ENCODE measurements around the gene CCDC68. TPM values are rescaled to one million over a fixed set of nuclear protein-coding genes. Genes with fewer than 3 reads are reported as not detected.
"Not testable (repeated sequence)": the region's sequence is repeated elsewhere in the genome, so short reads cannot be mapped to it uniquely, and the experiment has no call there.

Gene CCDC68
- polyA plus RNA-seq, 5 donors, result 62.2 to 136 (median 111) TPM

DNA sequence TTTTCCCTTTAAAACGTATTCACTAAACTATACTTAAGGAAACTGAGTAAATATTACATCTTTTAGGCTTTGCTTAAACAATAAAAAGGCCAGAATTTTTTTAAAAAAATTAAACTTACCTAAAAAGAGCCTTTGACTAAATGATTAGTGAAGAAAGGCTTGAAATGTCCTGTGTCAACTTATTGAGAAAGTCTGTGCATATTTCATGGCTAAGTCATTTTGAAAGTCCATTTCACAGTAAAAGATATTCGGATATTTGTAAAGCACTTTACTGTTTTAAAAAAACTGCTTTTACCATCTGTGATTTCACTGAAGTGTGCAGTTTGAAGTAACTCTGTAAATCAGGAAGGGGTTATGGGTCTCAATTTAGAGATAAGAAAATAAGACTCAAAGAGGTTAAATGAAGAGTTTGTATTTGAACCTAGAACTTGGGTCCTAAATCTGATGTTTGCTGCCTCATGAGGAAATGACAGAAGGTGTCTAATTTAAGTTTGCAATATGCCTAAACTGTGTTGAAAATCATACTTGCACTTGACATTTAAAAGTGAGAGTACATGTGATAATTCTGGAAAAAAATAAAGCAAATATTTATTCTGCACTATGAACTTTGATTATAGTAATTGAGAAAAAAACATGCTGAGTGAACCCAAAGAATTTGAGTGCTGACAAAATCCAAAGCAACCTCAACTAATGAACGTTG is 80.5 kb downstream of the CCDC68 start:
- DNase-seq, result no peak

DNA sequence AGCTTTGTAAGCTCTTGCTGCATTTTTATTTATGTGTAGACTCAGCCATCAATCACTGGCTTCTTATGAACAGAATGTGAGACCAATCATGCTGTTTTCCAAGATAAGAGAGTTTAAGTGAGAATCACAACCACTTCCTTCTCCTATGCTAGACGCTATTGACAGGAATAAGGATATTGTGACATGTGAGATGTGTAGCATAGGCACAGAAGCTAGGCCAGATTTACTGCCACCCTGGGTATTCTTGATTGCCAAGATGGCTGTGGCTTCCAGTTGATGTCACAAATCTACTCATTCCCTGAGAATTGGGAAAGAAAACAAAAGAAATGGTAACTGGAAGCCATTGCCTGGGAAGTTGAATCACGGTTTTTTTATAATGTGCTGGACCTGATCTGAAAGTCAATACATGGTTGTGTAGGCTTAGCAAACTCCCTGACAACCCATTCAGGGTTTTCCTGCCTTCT is 81.1 kb downstream of the CCDC68 start:
- no peak for DNase-seq

DNA sequence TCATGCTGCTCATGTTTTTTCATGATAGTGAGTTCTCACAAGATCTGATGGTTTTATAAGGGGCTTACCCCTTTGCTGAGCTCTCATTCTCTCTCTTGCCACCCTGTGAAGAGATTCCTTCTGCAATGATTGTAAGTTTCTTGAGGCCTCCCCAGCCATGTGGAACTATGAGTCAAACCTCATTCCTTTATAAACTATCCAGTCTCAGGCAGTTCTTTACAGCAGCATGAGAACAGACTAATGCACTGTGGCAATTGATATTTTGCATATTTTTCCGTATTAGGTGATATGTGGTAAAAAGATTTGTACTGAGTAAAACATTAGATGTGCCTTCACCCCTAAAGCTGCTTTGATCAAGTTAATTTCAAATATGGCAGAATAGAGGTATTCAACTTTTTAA is 82.2 kb downstream of the CCDC68 start:
- no peak for DNase-seq

DNA sequence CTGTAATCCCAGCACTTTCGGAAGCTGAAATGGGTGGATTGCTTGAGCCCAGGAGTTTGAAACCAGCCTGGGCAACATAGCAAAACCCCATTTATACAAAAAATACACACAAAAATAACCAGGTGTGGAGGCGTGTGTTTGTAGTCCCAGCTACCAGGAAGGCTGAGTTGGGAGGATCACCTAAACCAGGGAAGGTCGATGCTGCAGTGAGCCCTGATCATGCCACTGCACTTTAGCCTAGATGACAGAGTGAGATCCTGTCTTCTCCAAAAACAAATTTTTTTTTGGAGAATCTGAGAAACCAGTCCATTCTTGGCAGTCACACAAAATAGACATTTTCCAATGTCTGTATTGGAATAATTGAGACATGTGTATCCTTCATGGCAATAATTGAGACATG is 84.2 kb downstream of the CCDC68 start:
- DNase-seq, result no peak

DNA sequence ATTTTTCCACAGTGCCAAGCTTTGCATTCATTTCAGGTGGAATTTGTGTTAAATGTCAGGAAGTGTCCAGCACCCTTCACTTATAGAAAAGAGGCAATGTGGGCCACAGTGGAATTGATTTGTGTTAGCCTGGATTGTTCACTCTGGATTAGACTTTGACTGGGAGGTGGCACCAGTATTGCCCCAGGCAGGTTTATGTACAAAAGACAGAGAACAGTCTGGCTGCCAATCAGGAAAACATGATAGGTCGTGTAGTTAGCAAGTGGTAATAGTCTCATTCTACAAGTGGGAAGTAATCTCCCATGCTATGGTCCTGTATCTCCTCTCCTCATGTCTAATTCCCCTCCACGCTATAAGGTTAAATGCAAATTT is 85.4 kb downstream of the CCDC68 start:
- DNase-seq, result no peak

DNA sequence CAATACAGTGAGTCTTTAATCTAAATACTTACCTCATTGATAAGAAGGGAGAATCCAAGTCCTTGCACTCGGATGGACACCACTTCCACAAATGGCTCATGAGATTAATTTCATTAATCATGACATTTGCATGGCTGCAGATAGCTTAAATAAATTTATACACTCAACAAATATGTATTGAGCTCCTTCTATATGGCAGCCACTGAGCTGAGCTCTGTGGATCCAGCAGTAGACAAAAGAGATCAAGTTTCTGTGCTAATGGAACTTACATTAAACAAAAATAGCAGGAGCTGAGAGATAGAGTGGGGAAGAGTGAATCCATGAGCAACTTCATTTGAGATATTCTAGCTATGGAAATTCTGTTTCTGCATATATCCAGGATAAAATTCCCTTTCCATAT is 86.6 kb downstream of the CCDC68 start:
- DNase-seq, result no peak

DNA sequence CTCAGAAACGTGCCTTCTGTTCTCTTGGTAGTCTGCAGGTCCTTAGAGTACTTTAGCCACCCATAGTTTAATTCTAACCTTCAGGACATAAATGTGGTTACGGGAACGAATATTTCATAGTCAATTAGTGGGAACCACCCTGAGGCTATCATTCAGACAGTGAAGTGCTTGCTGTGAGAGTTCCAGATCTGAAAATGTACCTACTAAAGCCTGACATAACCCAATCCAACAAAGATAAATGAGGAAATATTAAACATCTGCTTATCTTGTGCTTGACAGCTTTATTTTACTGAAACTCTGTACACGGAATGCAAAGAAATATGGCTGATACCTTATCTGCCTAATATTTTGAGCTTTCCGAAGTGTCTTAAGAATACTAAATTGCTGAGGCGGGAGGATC is 88.0 kb downstream of the CCDC68 start:
- DNase-seq, result no peak

DNA sequence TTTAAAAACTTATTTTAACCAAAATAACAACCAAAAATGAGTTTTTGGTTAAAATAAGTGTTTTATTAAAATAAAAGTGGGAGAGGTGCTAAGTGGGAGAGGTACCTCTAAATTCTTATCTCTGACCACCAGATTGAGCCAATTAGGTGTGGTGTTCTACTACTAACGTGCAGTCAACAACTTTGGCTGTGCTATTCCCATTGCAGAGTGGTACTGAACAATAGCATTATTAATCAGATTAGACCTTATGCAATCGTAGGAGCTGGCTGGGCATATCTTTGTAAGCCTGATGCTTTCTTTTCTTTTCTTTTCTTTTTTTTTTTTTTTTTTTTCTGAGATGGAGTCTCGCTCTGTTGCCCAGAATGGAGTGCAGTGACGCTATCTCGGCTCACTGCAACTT is 92.1 kb downstream of the CCDC68 start:
- no peak for DNase-seq

DNA sequence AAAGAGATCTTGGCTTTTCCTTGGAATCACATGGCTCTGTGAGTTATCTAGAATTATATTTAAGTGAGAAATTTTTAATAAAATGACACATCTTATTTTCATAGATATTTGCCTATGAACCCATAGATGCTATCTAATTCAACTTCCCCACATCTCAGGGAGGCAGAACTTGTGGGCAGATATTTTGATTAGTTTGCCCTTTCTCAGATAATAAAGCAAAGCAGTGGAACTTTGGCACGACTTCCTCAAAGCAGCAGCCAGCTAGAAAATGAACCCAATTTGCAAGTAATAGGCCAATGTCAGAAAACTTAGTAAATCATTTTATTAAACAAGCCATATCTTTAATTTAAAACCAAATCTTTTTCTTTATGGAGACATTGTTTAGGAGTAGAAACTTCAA is 98.3 kb downstream of the CCDC68 start:
- DNase-seq, result no peak

DNA sequence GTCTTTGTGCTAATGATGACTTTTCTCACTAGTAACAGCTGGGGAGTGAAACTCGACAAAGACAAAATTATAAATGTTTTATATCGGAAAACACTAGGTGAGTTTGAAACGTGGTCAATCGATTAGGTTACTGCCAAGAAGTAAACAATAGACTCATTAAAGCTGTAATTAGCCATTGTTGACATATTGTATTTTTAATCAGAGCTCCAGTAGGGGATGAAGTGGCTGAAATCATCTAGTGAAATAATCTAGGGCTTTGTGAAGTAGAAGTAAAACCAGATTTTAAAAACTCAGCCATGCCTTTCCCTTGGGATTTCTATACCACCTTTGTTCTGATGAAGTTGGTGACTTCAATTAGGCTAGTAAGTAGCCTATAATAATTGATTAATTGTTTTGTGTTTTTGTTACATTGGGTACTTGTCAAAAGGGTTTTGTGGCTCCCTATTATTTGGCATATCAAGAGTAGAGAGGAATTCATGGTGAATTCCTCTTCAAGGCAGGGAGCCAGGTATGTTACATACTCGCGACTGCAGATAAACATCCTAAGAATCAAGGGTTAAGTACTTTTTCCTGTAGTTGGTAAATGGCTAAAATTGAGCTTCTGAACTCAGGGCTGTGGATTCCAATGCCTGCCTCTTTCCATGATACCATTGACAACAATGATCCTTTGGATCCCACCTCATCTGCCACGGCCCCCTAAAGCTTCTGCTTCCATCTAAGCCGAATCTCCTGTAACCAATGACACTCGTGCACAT is 99.4 kb downstream of the CCDC68 start:
- no peak for DNase-seq

DNA sequence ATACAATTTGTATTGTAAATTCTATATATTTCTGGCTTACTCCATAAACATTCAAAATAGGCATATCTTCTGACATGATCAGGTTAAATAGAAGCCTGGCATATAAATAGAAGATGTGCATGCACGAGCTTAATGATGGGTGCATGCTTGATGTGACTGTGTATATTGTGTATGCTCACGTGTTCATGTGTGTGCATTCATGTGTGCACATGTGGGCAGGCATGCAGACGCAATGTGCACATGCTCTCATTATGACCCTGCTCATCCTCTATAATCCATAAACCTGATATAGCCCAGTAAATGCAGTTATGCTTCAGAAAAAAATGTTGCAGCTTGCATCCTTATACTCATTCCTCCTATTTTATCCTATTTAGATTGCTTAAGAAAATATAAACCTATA is 101.8 kb downstream of the CCDC68 start:
- DNase-seq, result no peak

DNA sequence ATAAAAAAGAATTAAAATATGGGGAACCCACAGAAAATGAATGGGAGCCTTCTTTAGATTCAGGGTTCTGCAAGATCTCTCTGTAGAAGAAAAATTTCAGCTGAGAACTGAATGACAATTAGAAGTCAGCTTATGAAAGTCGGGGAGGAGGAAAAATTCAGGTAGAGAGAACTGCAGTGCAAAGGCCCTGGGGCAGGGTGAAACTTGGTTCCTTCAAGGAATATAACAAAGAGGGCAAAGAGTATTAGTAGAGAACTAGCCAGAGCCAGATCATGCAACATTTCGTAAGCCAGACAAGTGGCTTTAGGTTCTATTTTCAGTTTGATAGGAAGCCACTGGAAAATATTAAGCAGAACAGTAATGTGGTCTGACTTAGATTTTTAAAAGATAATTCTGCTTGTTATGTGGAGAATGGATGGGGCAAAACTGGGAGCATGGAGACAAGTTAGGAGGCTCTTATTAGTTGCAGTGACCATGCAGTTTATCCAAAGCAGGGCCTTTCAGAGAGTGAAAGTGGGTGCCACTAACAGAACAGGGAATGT is 103.1 kb downstream of the CCDC68 start:
- no peak for DNase-seq

DNA sequence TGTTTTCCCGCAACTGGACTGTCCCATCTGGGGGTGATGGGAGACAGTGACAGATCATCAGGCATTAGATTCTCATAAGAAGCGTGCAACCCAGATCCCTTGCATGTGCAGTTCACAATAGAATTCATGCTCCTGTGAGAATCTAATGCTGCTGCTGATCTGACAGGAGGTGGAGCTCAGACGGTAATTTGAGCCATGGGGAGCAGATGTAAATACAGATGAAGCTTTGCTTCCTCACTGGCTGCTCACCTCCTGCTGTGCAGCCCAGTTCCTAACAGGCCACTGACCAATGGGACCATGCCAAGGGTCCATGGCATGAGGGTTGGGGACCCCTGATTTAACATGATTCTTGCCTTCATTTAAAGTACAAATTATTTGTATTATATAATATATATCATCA is 104.2 kb downstream of the CCDC68 start:
- not testable (repeated sequence) for DNase-seq

DNA sequence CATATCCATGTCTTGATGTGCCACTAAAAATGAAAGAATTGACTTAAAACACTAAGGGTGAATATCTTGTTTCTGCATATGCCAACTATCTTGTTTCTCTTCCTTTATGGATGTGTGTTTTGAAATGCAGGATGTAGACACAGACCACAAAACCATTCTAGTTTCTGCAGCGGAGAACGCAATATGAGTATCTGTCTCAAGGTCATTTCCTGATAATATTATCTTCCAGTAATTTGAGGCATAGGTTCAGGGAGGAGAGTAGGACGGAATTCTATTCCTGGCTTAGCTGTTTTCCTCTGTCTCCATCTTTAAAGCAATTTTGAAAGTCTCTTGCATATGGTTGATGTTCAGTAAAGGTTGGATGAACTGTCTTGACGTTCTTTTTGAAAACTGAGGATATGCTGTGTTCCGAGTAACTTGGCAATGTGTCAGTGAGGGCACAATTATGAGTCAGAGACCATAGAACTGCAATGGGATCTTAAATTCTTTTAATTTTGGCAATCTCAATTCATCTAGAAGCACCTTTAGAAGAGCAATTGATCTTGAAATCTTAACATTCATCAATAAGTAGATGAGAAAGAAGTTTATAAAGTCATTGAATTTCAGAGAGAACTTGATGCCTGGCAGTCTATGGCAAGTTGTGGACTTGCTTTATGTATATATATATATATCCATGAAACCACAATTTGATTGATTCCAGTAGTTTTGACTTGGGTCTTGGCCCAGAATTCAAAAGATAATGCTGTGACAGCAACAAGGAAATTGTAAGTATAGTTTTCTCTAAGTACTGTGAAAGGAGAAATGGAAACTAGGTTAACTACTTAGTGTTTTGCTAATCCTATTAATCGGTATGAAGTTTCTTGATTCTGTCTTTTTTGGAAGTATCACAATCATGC is 106.2 kb downstream of the CCDC68 start:
- no peak for DNase-seq

Other genes with a start within 250 kb of the CCDC68 start
- 10 to 100 TPM in 2 of 5 donors, 1 to 10 TPM in 3; 4.9 to 12.0 (median 9.3) TPM for gene RAB27B, start 131.0 kb downstream of the CCDC68 start, polyA plus RNA-seq (ENCODE audit: insufficient read depth in 1 of 5, insufficient read length in 5 of 5, low replicate concordance in 1 of 5)

Data from right lung (tissue), 5 donors.